Astrocyte of the hippocampus (primary cell): ENCODE results near the gene EPYC.
A peak's percentile ranks its signal among the peaks of the same experiment; 100 is the strongest.

ENCODE experiments used
- DNase-seq: peaks from one replicate; pipeline ENCODE4 v3.0.0; 2011; ENCODE audit warnings: low read depth, low spot score

The EPYC gene

DNA sequence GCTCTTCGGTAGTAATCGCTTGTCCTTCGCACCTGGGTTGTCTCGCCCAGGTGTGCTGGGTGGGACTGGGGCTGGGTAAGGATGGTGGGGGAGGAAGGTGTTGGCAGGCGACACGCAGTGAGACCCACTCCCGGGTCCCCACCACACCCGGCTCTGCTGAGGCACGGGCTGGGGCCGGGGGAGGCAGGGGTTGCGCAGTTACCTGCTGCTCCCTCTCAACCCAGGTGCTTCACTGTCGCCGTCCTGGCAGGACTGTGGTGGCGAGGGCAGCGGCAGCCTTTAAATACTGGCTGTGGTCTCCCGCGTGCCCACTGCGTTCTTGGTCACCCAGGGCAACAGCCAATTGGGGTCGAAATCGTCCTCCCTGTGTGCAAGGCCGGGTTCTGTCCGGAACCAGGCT lies 49.9 kb downstream of the EPYC start, which contains the start of gene CCER1:
CCER1 (minus strand) TSS at position 256 of the 400 bp plus-strand sequence. CDS start 434 bp downstream, outside the sequence.
- no peak for DNase-seq

DNA sequence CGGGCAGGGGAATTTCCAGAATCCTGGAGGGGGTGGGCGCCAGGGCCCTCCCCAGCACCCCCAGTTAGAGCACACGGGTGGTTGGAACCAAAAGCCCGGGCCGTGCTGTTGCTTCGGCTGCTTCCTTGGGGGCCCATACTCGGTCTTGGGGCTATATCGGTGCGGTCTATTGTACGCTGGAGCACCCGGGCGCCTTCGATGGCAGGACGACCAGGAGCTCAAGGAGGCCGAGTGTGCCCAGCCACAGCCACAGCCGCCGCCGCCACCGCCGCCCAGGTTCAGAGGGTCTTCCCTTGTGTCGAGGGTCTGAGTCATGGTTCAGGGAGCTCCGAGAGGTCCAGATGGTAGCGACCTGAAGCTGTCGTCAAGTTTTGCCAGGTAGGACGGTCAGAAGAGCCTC lies 50.3 kb downstream of the EPYC start:
- no peak for DNase-seq

DNA sequence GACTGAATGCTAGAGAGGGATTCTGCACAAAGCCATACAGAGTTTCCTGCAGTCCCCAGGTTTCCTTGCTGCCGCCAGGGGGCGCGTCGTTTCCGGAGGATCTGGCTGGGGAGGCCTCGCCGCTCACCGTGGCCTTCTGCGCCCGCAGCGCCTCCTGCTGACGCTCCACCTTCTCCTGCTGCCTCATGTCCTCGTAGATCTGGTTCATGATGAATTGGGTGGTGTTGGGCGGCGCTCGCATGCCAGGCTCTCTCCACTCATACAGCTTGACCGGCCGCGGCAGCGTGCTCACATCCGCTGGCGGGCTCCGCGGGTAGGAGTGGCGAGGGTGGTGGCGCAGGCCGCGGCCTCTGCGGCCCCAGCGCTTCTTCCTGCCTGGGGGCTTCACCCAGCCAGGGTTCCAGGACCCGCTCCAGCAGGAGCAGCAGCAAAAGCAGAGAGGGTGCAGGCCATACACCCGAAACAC lies 50.8 kb downstream of the EPYC start:
- no peak for DNase-seq

DNA sequence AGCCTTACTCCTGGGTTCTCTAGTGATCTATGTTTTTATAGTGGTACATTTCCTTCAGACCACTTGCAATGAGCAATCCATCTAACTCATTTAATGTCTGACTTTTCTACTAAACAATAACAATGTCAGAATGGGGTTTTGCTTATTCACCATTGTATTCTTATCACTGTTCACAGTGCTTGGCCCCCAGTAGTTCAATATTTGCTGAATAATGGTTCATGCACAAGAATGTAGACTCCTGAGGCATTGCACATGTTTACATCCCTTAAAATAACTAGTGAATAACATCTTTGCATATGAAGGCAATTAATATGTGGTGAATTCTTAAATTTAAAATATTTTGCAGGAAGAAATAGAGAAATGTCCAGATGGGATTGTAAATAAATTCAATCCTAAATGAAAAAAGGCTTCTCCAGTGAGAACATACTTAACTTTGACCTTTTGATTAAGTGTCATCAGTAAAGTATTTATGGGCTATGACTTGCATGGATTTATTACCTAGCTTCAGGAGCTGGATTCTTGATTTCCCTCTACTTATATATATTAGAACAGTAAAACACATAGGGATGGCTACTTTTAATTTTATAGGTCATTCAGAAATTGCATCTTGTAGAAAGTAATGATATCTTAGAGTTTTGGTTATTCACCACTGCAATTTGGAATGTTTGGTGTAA lies 53.2 kb downstream of the EPYC start:
- DNase-seq, result no peak

DNA sequence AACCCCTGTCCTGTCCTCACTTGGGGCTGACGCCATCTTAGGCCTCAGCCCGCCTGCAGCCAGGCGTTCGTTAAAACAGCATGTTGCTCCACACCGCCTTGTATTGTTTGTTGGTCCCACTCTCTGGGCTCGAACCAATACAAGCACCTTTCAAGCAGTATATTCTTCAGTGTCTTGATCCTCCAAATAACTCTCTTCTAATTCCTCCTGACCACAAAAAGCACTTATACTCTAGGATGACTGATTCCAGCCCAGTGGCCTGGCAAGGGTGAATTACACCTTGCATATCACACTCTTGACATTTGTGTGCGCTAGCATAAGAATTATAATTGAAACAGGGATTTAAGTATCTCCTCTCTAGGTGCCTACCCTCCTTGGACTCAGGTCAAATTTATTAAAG lies 56.9 kb downstream of the EPYC start:
- DNase-seq, result no peak

DNA sequence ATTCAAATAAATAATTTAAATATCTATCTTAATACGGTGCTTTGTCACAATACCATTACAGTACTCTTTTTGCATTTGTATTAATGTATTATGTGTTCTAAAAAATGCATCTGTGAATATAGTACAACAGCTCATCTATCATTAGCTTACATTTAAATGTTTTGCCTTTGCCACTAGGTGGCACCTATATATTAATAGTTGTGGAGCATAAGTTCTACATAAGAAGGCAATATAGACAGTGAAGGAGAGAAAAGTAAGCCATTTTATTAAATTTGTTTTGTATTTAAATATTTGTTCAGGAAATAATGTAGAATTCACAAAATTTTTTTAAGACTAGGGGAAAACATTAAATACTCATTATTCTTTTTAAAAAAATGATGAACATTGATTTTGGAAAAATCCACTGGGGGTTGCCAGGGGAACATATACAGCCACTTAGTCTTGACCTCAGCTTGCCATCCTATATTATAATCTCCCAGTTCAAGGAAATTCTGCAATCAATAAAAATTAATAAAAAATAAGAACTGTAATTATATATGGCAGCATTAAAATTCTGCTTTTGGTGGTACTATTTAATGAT lies 59.6 kb downstream of the EPYC start:
- DNase-seq, result peak; percentile 11

DNA sequence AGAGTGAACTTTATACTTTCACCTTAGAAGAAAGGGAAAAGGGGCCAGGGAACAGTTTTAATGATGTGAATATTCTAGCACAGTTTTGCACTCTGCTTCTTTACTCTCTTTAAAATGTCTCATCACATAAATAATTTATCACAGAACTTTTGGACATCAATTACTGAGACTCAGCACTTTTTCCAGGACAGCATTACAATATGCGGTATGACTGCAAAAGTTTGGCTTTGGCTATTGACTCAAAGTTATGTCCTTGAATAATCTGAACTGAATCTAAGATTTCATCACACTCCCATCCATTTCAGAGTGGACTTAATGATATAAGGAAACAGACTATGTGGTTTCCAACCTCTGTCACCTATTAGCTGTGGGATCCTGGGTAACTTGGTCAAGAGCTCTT lies 61.5 kb downstream of the EPYC start:
- no peak for DNase-seq

DNA sequence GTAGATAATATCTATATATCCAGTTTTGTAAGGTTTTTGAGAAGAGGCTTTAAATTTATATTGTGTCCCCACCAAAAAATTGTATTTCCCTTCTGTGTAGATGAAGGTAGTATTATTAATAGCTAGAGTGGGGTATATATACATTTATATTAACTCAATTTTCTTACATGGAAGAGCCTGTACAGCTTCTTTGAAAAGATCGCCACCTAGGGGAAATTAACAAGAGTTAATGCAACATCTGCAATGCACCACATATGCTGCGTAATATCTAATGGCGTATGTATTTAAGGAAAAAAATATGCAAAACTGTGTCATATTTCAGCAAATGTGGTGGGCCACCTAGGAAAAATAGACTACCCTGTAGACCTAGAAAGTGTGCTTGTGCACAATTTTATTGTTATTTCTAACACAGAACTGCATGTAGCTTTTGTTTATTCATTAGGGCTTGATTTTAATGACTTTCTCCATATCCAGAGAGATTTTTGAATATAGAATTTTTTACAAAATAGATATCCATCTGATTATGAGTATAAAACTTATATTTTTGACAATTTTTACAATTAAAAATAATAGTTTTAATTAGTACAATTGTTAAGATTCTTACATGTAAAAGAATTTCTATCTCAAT lies 63.8 kb downstream of the EPYC start:
- DNase-seq, result peak; percentile 61

DNA sequence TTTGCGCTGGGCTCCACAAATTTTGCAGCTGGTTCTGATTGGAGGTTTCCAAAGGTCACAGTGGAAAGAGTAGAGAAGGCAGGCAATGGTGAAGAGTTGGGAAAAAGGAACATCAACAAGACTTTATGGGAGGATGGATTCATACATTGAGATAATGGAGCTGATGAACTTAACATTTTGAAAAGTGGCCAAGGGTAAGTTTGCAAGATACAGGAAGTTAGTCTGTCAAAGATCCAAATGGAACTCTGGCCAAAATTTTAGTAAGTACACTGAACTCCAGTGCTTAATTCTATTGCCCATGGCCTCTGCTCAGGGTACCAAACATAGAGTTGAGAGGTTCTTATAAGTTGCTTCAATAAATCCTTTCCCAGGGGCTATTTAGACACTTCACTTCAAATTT lies 65.4 kb downstream of the EPYC start:
- no peak for DNase-seq

DNA sequence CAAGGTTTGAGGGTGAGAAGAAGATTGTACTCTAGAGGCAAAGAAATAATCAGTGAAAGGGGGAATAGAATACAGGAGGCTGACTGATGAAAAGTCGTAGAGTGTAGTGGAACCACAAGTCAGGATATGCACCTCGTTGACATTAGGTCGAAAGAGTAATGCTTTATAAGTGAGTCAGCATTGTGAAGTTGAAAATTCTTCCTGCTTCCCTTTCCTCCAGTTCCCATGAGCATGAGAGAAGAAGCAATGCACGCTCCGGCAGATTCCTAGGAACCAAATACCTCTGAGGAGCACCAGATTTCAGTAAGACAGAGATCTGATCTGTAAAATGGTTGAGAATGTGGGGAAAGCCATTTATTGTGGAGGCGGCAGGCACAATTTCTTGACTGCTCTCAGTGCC lies 66.3 kb downstream of the EPYC start:
- peak; percentile 51 for DNase-seq

DNA sequence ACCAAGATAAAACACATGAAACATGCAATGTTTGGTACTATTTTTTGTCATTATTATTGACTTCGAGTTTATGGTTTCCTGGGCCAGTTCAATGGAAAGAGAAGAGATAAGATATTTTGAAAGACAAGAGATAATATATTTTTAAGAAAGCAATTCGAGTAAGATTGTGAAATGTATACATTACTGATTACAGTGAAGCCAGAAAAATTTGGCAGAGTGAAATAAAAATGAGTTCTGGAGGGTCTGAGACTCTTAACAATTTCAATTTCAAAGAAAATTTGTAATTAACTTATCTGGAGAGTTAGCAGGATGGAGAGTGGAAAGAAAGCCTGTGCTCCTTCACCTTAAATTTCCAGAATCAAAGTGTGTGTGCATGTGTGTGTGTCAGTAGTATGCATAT lies 67.1 kb downstream of the EPYC start:
- no peak for DNase-seq

DNA sequence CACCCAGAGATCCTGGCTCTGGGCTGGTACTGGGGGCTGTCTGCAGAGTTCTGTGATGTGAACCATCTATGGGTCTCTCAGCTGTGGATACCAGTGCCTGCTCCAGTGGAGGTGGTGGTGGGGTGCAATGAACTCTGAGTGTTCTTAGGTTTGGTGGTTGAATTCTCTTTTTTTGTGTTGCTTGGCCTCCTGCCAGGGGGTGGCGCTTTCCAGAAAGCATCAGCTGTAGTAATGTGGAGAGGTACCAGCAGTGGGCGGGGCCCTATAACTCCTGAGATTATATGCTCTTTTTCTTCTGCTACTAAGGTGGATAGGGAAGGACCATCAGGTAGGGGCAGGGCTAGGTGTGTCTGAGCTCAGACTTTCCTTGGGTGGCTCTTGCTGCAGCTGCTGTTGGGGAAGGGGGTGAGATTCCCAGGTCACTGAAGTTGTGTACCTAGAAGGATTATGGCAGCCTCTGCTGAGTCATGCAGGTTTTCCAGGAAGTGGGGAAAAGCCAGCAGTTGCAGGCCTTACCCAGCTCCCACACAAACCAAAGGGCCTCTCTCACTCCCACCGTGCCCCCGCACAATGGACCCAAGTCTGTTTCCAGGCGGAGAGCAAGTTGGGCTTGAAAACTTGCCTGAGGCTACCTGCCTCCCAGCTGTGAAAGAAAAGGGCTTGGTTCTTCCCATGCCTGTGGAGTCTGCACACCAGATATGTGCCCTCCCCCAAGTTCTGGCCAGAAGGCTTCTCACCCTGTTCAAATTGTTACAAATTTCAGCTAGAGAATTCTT lies 68.4 kb downstream of the EPYC start:
- DNase-seq, result no peak

DNA sequence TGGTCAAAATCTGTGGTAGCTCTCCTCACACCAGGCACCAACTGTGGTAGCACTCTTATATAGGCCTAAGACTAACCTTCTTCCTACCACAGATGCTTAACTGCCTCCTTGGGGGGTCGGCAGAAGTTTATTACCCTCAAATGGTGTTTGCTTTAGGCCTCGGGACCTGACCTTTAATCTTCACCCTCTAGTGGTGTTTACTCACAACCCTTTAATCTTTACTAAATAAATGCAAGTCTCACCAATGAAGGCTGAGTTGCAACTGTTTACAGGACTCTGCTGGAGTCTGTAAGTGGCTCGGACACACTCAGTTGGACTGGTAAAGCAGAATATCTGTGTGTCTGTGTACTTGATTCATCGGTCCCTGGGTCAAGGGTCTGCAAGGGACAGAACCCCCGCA lies 79.2 kb downstream of the EPYC start:
- no peak for DNase-seq

DNA sequence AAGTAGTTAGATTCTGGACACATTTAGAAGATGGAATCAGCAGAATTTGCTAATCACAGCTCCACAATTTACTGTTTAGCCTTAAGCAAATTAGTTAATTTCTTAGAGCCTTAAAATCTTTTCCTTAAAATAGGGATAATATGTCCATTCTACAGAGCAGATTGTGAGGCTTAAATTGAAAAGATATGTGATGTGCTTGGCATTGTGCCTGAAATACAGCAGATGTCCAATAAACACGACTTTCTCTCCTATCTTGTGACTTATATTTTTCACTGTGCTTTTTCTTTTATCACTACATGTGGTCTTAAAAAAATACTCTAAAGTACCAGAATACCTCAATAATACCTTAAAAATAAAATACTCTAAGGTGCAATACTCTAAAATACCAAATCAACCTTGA lies 80.4 kb downstream of the EPYC start:
- DNase-seq, result no peak

DNA sequence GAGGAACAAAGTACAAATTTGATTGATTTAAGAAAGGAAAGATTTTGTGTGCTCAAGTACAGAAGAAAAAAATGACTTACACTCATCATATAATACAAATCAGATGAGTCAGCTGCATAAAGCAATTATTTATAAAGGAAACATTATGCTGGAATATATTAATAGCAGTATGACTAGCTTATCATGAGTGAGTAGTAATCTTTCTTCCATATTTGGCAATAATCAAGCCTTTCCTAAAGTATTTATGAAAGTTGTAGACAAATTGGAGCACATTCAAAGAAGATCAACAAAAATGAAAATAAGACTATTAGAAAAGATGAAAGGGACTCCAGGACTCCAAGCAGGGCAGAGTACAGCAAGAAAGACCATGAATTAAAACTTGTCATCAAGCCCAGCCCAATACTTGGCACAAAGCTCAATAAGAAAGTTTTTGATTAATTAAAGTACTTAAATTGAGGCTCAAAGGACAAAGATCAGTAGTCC lies 82.6 kb downstream of the EPYC start:
- no peak for DNase-seq

DNA sequence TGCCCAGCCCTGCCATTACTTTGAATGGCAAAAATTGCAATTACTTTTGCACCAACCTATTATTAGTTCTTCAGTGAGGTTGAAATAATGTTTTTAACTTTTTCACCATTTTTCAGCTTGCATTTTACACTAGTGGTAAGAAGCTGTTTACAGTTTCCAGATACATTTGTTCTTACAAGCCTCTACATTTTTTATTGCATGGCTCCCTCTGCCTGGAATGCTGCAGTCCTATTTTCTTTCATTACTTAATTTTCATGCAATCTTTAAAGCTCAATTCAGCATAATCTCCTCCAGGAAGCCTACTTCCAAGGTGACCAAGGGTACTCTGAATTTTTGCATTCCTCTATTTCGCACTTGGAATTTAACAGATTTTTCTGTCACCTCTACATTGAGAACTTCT lies 83.2 kb downstream of the EPYC start:
- no peak for DNase-seq

DNA sequence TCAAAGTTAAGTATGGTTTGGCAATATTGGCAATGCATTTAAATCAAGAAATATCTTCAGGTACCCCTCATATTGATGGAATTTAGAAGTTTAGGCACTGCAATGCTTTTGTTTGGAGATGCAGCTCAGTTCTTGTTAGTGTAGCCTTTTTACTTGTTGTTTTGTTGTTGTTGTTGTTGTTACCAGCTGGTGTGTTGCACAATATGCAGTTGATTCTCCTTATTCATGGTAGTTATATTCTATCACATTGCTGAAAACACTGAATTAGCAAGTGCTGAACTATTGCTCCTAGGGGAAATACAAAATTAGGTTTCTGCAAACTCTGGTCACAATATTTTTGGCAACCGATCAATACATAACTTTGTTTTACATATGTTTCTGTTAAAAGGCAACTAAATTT lies 84.5 kb downstream of the EPYC start:
- DNase-seq, result no peak

DNA sequence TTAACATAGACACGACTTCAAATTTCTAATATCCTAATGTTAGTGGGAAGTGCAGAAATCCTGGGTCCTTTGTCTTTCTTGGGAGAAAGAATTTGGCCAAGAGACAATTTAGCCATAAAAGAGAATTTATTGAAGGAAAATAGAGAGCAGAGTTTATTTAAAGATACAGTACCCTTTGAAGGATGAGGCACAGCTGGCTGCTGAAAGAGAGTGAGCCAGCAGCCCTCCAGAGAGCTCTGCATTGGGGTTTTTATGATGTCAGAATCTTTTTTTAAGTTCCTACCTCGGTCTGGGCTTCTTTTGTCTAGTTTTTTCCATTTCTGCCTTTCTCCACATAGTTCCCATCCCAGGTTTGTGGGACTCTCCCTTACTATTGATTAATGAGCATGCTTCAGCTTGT lies 87.3 kb downstream of the EPYC start:
- no peak for DNase-seq

DNA sequence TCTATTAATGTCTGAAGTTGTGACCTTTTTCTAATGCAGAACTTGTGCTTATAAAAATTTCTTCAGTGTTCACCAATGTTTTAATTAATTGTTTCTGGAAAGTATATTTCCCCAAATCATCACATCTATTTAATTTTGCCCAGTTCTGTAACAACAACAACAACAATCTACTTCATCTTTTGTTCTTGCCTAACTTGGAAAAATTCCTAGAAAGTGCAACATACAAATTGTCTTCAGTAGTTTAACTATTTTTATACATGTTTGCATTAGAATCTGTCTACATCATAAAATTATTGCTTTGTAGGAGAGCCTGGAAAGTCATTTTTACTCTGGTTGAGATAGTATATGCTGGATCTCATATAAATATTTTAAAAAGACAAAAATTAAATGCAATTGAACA lies 88.3 kb downstream of the EPYC start:
- no peak for DNase-seq

DNA sequence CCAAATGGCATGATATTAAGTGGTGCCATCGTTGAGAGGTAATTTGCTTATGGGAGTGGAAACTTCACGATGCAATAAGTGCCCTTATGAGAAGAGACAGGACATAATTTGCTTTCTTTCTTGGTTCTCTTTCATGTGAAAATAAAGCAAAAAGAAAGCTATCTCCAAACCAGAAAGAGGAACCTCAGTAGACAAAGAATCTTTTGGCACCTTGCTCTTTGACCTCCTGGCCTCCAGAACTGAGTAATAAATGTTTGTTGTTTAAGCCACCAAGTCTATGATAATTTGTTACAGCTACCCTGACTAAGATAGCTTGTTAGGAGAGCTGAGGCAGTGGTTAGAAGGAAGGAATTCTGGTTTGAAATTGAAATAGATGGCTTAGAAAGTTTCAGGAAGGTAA lies 89.4 kb downstream of the EPYC start:
- DNase-seq, result no peak
